Gastrocnemius medialis (tissue), 4 donors: ENCODE data around the gene SRSF8. TPM values are rescaled to one million over a fixed set of nuclear protein-coding genes. Genes with fewer than 3 reads are reported as not detected.
"Not testable (repeated sequence)": the region's sequence is repeated elsewhere in the genome, so short reads cannot be mapped to it uniquely, and the experiment has no call there.

Source experiments
- ATAC-seq, 2 donors: fragments of 150-250 bp; one replicate each; pipeline ENCODE4 v1.9.1; 2016
- DNase-seq, 2 donors: peaks; one replicate each; pipeline ENCODE4 v3.0.0-alpha.2; 2019
- H3K27ac ChIP-seq, 4 donors: fragments of 200-600 bp; sonication (generic); 1 replicate in 1 of 4; 2 replicates in 3 of 4; pipeline ENCODE4 v1.5.1; 2016 to 2018; ENCODE audit warnings: mild to moderate bottlenecking in 2 of 4, moderate library complexity in 1 of 4
- H3K27me3 ChIP-seq, 3 donors: fragments of 200-600 bp; sonication (generic) in 2 of 3; 1 replicate in 1 of 3; 2 replicates in 2 of 3; pipeline versions ENCODE4 v1.5.1 to v1.6.0; 2016 to 2019; ENCODE audit warnings: mild to moderate bottlenecking in 1 of 3, moderate library complexity in 1 of 3
- H3K36me3 ChIP-seq, 2 donors: fragments of 200-600 bp; sonication (generic) in 1 of 2; one replicate each; pipeline ENCODE4 v1.5.1; 2017 to 2018
- H3K4me1 ChIP-seq, 2 donors: fragments of 200-600 bp; sonication (generic) in 1 of 2; one replicate each; pipeline ENCODE4 v1.5.1; 2016 to 2017; ENCODE audit warnings: mild to moderate bottlenecking in 2 of 2
- H3K4me3 ChIP-seq, 4 donors: fragments of 200-600 bp; sonication (generic) in 3 of 4; 1 replicate in 1 of 4; 2 replicates in 3 of 4; pipeline ENCODE4 v1.5.1; 2016 to 2019; ENCODE audit warnings: mild to moderate bottlenecking in 2 of 4
- H3K9me3 ChIP-seq, 3 donors: fragments of 200-600 bp; sonication (generic) in 2 of 3; 1 replicate in 1 of 3; 2 replicates in 2 of 3; pipeline ENCODE4 v1.5.1; 2016 to 2019
- POLR2A ChIP-seq, 2 donors: fragments of 450-650 bp; IDR thresholded peaks; one replicate each; pipeline ENCODE4 v1.6.1; 2017; ENCODE audit warnings: antibody characterized with exemption in 2 of 2, mild to moderate bottlenecking in 2 of 2, moderate library complexity in 2 of 2
- in situ Hi-C, 4 donors: fragments of 200-750 bp; cut with MboI; loops; one replicate each; pipeline versions ENCODE4 v1.15.0 to v1.8.0; 2017; ENCODE audit warnings: low sequenced_read_pairs in 4 of 4
- intact Hi-C: fragments of 100-400 bp; cut with DNase I; formaldehyde crosslinking; loops from one replicate; pipeline ENCODE4 v1.15.1; 2023; ENCODE audit warnings: low total_unique reads
- total RNA-seq, 4 donors: library from RNA; depleted of rRNA; stranded (reverse); fragments of >200 nt; gene quantifications; one replicate each; pipeline versions ENCODE4 v1.1.0 to v1.2.3, GENCODE V29; 2016
- TF ChIP-seq, protein P1 (sequence below), 5 experiments: fragments of 450-650 bp in 3 of 5; fragments of 200-600 bp in 2 of 5; sonication (generic) in 2 of 5; IDR thresholded peaks in 4 of 5; conservative IDR thresholded peaks in 1 of 5; 1 replicate in 4 of 5; 2 replicates in 1 of 5; pipeline ENCODE4 v1.5.1; 2016 to 2019; ENCODE audit warnings: antibody characterized with exemption in 5 of 5, mild to moderate bottlenecking in 3 of 5, moderate library complexity in 3 of 5

Gene SRSF8
- total RNA-seq, 4 donors from 2014 or later: 18.2 to 31.0 (median 21.5) TPM

DNA sequence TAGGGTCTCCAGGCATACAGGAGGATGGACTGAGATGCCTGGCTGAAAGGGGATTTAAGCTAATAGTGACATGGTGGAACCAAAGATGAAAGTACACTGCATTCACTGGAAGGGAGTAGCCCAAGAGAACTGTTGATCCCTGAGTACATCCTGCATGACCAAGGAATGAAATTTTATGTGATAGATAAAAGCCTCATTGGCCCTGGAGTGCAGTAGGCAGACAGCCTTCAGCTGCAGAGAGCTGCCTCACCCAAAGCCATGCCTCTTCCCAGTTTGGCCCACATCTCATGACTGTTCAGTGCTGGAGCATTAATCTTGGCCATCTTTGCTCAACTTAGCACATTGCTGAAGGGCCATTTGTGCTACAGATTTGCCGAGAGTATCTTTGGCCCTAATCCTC, 33.7 kb upstream of the SRSF8 start:
- Histone ChIP-seq H3K4me3 (no peak overlapping the region), H3K36me3 (no peaks in the 10 kb centered on the region), H3K4me1 (no peaks in the 10 kb centered on the region), H3K27me3 (peaks cover 0 to 10% (median 0%) of the 10 kb centered on the region in 3 donors), H3K9me3 (no peaks in the 10 kb centered on the region), H3K27ac (no peak overlapping the region)
- in situ Hi-C loops (no loop called here), intact Hi-C loops (no loop called here)
- TF ChIP-seq POLR2A (IDR thresholded peaks at IDR 0.05): no peak
- TF ChIP-seq, protein P1, sequence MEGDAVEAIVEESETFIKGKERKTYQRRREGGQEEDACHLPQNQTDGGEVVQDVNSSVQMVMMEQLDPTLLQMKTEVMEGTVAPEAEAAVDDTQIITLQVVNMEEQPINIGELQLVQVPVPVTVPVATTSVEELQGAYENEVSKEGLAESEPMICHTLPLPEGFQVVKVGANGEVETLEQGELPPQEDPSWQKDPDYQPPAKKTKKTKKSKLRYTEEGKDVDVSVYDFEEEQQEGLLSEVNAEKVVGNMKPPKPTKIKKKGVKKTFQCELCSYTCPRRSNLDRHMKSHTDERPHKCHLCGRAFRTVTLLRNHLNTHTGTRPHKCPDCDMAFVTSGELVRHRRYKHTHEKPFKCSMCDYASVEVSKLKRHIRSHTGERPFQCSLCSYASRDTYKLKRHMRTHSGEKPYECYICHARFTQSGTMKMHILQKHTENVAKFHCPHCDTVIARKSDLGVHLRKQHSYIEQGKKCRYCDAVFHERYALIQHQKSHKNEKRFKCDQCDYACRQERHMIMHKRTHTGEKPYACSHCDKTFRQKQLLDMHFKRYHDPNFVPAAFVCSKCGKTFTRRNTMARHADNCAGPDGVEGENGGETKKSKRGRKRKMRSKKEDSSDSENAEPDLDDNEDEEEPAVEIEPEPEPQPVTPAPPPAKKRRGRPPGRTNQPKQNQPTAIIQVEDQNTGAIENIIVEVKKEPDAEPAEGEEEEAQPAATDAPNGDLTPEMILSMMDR (IDR thresholded peaks at IDR 0.05 in 4 of 5, conservative IDR thresholded peaks at IDR 0.05 in 1 of 5): no peak
- ATAC-seq (no peak), DNase-seq (no peak)

DNA sequence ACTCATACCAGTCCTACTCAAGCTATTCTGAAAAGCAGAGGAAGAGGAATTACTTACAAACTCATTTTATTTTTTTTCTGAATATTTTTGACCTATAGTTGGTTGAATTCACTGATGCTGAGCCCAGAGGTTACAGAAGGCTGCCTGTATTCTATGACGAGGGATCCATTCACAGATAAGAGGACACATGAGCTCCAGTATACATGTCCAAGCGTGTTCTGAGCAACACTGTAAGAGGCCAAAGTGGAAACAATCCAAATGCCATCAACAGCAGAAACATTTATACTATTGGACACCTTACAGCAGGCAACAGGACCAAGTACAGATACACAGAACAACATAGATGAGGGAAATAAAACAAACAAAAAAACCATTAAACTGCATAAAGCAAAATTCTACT, 31.4 kb upstream of the SRSF8 start:
- H3K4me1 ChIP-seq: no peaks in the 10 kb centered on the region
- DNase-seq (no peak), ATAC-seq (no peak)
- intact Hi-C loops: no loop called here
- TF ChIP-seq POLR2A (IDR thresholded peaks at IDR 0.05): no peak
- TF ChIP-seq, protein P1 (IDR thresholded peaks at IDR 0.05 in 4 of 5, conservative IDR thresholded peaks at IDR 0.05 in 1 of 5): no peak
- no peak overlapping the region for H3K4me3 ChIP-seq
- no peaks in the 10 kb centered on the region for H3K36me3 ChIP-seq
- in situ Hi-C loops: no loop called here
- H3K9me3 ChIP-seq: no peaks in the 10 kb centered on the region
- H3K27ac ChIP-seq: no peak overlapping the region
- peaks cover 0 to 11% (median 0%) of the 10 kb centered on the region in 3 donors for H3K27me3 ChIP-seq

DNA sequence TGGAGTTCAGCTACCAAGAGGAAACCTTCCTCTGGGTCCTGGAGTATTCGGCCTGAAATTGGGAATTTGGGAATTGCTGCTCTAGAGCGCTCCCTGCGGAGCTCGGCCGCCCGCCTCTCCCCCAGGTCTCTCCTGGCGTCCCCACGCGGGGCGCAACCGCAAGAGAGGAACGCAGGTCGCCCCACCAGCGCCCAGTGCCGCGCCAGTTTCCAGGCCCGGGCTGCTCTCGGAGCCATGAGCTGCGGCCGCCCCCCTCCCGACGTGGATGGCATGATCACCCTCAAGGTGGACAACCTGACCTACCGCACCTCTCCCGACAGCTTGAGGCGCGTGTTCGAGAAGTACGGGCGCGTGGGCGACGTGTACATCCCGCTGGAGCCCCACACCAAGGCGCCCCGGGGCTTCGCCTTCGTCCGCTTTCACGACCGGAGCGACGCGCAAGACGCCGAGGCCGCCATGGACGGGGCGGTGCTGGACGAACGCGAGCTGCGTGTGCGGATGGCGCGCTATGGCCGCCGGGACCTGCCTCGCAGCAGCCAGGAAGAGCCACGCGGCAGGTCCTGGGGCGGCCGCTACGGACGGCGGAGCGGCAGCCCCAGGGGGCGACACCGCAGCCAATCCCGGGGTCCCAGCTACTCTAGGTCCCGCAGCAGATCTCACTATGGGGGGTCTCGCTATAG, 29.2 kb upstream of the SRSF8 start:
- Histone ChIP-seq H3K4me3 (peak overlapping the region in 2 of 4 donors; percentile 5 to 40), H3K27me3 (peaks cover 0 to 11% (median 0%) of the 10 kb centered on the region in 3 donors)
- H3K36me3 ChIP-seq, intact Hi-C loops, H3K27ac ChIP-seq, H3K4me1 ChIP-seq, DNase-seq, ATAC-seq, H3K9me3 ChIP-seq, in situ Hi-C loops: not testable (repeated sequence)

DNA sequence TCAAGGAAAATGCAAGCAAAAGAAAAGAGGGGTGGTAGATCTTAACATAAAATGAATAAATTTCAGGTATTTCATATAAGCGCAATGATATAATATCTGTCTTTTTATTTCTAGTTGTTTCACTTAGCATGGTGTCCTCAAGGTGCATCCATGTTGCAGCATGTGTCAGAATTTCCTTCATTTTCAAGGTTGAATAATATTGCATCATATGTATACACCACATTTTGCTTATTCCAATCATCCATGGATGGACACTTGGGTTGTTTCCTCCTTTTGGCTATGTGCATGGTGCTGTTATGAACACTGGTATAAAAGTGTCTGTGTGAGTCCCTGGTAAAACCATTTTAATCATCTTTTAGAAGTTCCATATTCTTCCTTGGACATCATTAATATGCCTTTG, 24.5 kb upstream of the SRSF8 start:
- Histone ChIP-seq H3K36me3 (no peaks in the 10 kb centered on the region), H3K4me3 (no peak overlapping the region), H3K27me3 (peaks cover 0 to 9% (median 4%) of the 10 kb centered on the region in 3 donors), H3K9me3 (no peaks in the 10 kb centered on the region), H3K27ac (no peak overlapping the region), H3K4me1 (no peaks in the 10 kb centered on the region)
- ATAC-seq: no peak
- TF ChIP-seq POLR2A (IDR thresholded peaks at IDR 0.05): no peak
- TF ChIP-seq, protein P1 (IDR thresholded peaks at IDR 0.05 in 4 of 5, conservative IDR thresholded peaks at IDR 0.05 in 1 of 5): no peak
- no peak for DNase-seq
- in situ Hi-C loops (no loop called here), intact Hi-C loops (no loop called here)

DNA sequence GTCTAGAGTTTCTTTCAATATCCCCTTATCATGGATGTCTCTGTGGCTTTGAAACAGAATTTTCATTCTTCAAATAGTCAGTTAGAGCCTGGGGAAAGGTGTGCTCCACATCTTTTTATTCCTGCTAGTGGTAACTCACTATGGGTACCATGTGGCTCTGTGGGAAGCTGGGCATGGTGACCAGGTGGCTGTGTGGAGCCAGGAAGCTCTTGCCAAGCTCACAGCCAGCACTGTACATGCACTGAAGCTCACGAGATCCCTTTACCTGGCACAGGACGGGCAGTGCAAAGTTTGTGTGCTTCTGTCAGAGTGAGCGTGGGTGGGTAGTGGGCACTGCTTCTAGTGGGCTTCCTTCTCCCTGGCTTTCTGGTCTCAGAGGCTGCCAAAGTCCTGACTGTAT, 23.8 kb upstream of the SRSF8 start:
- intact Hi-C loops: no loop called here
- Histone ChIP-seq H3K27ac (no peak overlapping the region), H3K4me3 (no peak overlapping the region), H3K4me1 (no peaks in the 10 kb centered on the region), H3K36me3 (no peaks in the 10 kb centered on the region), H3K27me3 (peaks cover 0 to 4% (median 3%) of the 10 kb centered on the region in 3 donors), H3K9me3 (no peaks in the 10 kb centered on the region)
- in situ Hi-C loops: no loop called here
- ATAC-seq (no peak), DNase-seq (no peak)
- TF ChIP-seq POLR2A (IDR thresholded peaks at IDR 0.05): no peak
- TF ChIP-seq, protein P1 (IDR thresholded peaks at IDR 0.05 in 4 of 5, conservative IDR thresholded peaks at IDR 0.05 in 1 of 5): no peak
